ENCODE data around the gene C1orf50.

C1orf50 gene

DNA sequence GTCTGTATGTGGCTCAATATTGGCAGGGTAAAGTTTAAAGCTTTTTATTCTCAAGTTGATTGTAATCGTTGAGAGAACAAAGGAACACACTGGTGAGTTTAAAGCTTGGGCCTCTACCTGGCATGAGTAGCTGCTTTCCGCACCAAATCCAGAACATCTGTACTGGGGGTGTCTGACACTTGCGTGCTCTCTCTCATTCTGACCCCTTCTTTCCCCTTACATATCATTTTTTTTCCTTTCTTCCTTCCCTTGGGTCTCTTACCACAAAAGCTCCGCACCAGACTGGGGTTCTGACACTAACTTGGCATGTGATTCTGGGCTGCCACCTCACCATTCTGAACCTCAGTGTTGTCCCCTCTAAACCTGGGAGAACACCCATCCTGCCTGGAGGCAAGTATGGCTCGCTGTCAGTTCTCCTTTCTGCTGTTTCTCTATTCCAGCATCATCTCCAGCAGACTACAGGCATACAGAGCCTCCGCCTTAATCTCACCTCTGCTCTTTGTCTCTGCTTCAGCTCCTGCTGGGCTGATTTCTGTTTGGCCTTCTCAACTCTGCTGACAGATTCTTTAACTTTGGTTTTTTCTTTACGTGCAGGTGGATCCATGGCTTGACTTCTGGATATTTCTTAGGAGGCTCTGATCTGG lies 49.0 kb downstream of the C1orf50 start:
- H3K4me3 ChIP-seq (replicated peaks in 1 of 2; ENCODE audit: low read depth in 2 of 2, low read length in 2 of 2): peak overlapping the region; percentile 68 to 87
- TF ChIP-seq, protein P1, sequence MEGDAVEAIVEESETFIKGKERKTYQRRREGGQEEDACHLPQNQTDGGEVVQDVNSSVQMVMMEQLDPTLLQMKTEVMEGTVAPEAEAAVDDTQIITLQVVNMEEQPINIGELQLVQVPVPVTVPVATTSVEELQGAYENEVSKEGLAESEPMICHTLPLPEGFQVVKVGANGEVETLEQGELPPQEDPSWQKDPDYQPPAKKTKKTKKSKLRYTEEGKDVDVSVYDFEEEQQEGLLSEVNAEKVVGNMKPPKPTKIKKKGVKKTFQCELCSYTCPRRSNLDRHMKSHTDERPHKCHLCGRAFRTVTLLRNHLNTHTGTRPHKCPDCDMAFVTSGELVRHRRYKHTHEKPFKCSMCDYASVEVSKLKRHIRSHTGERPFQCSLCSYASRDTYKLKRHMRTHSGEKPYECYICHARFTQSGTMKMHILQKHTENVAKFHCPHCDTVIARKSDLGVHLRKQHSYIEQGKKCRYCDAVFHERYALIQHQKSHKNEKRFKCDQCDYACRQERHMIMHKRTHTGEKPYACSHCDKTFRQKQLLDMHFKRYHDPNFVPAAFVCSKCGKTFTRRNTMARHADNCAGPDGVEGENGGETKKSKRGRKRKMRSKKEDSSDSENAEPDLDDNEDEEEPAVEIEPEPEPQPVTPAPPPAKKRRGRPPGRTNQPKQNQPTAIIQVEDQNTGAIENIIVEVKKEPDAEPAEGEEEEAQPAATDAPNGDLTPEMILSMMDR (IDR thresholded peaks at IDR 0.05; ENCODE audit: low read depth, low read length): no peak
- DNase-seq (ENCODE audit: low read depth in 2 of 2): peak; percentile 10 to 15

DNA sequence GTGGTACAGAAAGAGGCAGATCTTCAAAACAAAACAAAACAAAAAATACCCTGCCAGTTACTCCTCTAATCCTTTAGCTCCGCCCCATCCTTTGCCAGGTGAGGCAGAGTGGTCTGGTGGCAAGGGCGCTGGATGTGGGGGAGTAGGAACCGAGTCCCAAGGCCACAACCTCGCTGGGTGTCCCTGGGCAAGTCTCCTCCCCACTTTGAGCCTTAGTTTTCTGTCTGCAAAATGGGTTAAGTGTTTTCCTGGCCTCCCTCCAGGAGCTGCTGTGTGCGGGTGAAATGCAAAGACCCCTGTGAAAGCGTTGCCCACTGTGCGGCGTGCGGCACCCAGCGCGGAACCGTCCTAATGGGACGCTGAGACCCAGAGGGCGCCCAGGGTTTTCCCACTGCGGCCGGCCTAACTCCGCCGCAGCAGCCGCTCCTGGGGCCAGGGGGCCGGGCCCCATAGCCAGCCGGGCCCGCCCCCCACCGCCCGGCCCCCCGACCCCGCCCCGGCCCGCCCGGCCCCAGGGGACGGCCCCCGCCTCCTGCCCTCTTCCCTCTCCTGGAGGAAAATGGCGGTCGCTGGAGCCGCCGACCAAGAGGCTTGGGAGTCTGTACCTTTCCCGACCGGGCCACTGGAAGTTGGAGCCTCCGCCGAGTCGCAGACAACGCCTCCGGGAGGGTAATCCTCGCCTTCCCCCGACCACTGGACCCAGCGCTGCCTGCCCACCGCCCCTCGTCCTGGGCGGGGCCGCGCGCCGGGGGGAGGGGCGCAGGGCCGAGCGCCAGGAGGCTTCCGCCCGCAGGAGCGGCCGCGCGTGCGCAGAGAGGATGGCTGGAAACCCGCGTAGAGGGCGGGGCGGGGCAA lies 49.8 kb downstream of the C1orf50 start, which contains the start of the genes ERMAP and SVBP:
ERMAP (plus strand) TSS at position 538 of the 855 bp plus-strand sequence. CDS start 13,327 bp downstream, outside the sequence.
SVBP (minus strand) TSS at position 813 of the 855 bp plus-strand sequence. CDS start 853 bp downstream, outside the sequence.
- H3K4me3 ChIP-seq (replicated peaks in 1 of 2; ENCODE audit: low read depth in 2 of 2, low read length in 2 of 2): peak within 1 kb of the TSS; percentile 68 to 87
- DNase-seq (ENCODE audit: low read depth in 2 of 2): peak; percentile 89 to 91
- TF ChIP-seq, protein P1 (IDR thresholded peaks at IDR 0.05; ENCODE audit: low read depth, low read length): no peak

DNA sequence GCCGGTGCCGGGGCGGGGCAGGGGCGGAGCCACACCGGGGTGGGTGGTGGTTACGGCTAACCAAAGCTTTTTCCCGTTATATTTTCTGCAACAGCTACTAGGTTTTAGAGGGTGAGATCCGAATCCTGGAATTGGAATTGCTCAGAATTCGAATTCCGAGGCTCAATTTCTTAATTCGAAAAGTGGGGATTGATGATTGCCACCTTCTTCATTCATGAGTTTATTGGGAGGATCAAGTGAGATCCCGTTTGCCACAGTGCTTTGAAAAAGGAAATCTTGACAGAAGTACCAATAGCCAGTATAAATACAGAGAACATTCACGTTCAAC lies 50.4 kb downstream of the C1orf50 start:
- H3K4me3 ChIP-seq (replicated peaks in 1 of 2; ENCODE audit: low read depth in 2 of 2, low read length in 2 of 2): peak overlapping the region; percentile 45 to 59
- DNase-seq (ENCODE audit: low read depth in 2 of 2): no peak
- TF ChIP-seq, protein P1 (IDR thresholded peaks at IDR 0.05; ENCODE audit: low read depth, low read length): no peak

DNA sequence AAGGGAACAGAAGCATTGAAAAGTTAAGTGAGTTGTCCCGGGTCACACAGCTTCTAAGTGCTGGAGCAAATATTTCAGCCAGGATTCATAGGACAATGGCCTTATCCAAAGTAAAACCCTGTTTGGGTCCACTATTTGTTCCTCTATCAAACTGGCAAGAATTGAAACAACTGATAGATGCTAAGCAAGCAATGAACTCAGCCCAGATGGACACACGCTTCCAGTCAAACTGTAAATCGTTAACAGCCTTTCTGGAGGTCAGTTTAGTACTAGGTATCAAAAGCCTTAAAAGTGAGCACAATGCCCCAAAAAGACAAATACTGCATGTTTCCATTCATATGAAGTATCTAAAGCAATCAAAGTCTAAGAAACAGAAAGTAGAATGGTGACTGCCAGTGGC lies 50.9 kb downstream of the C1orf50 start:
- TF ChIP-seq, protein P1 (IDR thresholded peaks at IDR 0.05; ENCODE audit: low read depth, low read length): no peak
- DNase-seq (ENCODE audit: low read depth in 2 of 2): no peak
- H3K4me3 ChIP-seq (replicated peaks in 1 of 2; ENCODE audit: low read depth in 2 of 2, low read length in 2 of 2): no peak overlapping the region

DNA sequence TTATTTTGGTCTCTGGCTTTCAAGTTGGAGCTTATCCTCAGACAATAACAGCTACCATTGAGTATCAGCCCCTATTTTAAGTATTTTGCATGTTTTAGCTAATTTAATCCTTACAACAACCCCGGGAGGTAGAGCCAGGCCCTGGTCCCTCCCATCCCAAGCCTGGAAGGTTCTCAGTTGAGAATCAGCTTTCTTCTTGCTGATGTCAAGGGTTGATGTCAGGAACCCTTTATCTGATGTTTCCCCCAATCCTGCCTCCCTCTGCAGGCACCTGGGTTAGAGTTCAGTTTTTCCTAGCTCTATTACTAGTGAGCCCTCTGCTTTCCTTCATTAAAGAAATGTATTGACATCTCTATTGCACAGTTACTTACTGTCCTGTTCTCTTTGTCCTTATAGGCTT lies 53.8 kb downstream of the C1orf50 start:
- TF ChIP-seq, protein P1 (IDR thresholded peaks at IDR 0.05; ENCODE audit: low read depth, low read length): no peak
- no peak for DNase-seq (ENCODE audit: low read depth in 2 of 2)
- no peak overlapping the region for H3K4me3 ChIP-seq (replicated peaks in 1 of 2; ENCODE audit: low read depth in 2 of 2, low read length in 2 of 2)

DNA sequence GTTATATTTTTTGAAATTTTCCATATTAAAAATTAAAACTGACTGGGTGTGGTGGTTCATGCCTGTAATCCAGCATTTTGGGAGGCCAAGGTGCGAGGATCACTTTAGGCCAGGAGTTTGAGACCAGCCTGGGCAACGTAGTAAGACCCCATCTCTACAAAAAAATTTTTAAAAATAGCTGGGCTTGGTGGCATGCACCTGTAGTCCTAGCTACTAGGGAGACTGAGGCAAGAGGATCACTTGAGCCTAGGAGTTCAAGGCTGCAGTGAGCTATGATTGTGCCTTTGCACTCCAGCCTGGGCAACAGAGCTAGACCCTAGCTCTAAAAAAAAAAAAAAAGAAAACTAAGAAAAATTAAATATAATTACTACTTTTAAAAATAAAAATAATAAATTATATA lies 54.6 kb downstream of the C1orf50 start:
- TF ChIP-seq, protein P1 (IDR thresholded peaks at IDR 0.05; ENCODE audit: low read depth, low read length): no peak
- DNase-seq (ENCODE audit: low read depth in 2 of 2): no peak
- no peak overlapping the region for H3K4me3 ChIP-seq (replicated peaks in 1 of 2; ENCODE audit: low read depth in 2 of 2, low read length in 2 of 2)
